HG02623 (cell line): ENCODE data around the gene ATG14.

Experiments used
- ATAC-seq: cut with Tn5 transposase; IDR thresholded peaks from one replicate; pipeline ENCODE4 v1.9.1; 2021; ENCODE audit warnings: moderate library complexity; ENCODE audit not compliant: unreplicated experiment

ATG14 gene

GRCh38 chr14:55323910-55324309 lies 87.7 kb downstream of the ATG14 start:
- no peak for ATAC-seq

- no peak for ATAC-seq
Measured at GRCh38 chr14:55318694-55319093, 92.9 kb downstream of the ATG14 start.

GRCh38 chr14:55317542-55318306 lies 93.9 kb downstream of the ATG14 start:
- no peak for ATAC-seq

GRCh38 chr14:55316564-55316963 lies 95.1 kb downstream of the ATG14 start:
- ATAC-seq = no peak
